ENCODE measurements around the gene MICA.

Gene MICA

DNA sequence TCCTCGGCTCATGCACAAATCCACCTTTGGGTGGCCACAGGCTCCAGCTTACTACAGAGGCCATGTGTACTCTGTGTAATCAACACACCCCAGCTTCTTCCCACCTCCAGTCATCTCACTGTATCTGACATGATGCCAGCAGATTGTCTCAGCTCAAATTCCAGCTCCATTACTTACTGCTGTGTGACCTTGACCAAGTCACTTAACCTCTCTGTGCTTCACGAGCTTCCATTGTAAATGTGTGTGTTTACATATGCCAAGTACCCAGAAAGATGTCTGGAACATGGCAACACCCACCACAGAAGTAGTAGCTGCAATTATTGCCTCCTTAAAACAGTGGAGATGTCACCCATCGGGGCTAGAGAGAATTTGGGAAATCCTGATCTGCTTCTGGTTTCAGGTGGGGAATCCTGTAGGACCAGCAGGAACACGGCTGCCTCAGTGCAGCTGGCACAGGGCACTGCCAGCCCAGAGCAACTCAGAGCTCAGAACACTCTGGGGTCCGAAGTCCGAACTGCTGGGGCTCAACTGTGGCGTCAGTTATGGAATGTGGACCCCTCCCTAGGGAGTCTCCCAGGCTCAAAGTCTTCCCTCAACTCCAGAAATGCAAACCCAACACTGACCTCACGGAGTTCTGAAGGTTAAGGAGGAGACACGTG, 25.2 kb upstream of the MICA start:
- no peaks in the 10 kb centered on the region for H3K36me3 ChIP-seq
- no peak for DNase-seq

DNA sequence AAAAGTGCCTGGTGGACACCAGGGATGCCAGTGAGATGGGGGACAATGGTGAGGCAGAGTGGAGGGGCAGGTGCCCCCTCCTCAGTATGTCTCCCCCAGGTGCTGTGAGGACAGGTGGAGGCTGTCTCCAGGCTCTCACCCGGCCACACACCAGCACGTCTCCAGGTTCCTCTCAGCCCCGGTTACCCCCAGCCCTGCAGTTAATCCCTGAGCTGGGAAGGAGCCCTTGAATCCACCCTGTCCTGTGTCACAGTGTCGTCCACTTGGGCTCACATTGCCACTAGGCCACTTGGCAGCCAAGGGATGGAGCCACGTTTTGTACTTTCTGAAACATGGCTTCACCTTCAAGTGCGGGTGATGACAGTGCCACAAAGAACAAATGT, 24.7 kb upstream of the MICA start:
- H3K27me3 ChIP-seq: peaks cover 48% of the 10 kb centered on the region
- H3K36me3 ChIP-seq: no peaks in the 10 kb centered on the region
- H3K4me1 ChIP-seq: no peaks in the 10 kb centered on the region
- no peak for DNase-seq
- no peak overlapping the region for H3K4me3 ChIP-seq (ENCODE audit: low read depth, low read length)
- no peaks in the 10 kb centered on the region; the same call in 1 of the 2 replicates for H3K9me3 ChIP-seq
- TF ChIP-seq, protein P1, sequence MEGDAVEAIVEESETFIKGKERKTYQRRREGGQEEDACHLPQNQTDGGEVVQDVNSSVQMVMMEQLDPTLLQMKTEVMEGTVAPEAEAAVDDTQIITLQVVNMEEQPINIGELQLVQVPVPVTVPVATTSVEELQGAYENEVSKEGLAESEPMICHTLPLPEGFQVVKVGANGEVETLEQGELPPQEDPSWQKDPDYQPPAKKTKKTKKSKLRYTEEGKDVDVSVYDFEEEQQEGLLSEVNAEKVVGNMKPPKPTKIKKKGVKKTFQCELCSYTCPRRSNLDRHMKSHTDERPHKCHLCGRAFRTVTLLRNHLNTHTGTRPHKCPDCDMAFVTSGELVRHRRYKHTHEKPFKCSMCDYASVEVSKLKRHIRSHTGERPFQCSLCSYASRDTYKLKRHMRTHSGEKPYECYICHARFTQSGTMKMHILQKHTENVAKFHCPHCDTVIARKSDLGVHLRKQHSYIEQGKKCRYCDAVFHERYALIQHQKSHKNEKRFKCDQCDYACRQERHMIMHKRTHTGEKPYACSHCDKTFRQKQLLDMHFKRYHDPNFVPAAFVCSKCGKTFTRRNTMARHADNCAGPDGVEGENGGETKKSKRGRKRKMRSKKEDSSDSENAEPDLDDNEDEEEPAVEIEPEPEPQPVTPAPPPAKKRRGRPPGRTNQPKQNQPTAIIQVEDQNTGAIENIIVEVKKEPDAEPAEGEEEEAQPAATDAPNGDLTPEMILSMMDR (IDR thresholded peaks at IDR 0.05; ENCODE audit: low read depth, low read length): no peak

More for the DNA sequence above, 25.2 kb upstream of the MICA start:
- Histone ChIP-seq H3K9me3 (no peaks in the 10 kb centered on the region; the same call in 1 of the 2 replicates), H3K27me3 (peaks cover 45% of the 10 kb centered on the region), H3K4me3 (ENCODE audit: low read depth, low read length) (no peak overlapping the region), H3K4me1 (no peaks in the 10 kb centered on the region)
- TF ChIP-seq, protein P1 (IDR thresholded peaks at IDR 0.05; ENCODE audit: low read depth, low read length): no peak

DNA sequence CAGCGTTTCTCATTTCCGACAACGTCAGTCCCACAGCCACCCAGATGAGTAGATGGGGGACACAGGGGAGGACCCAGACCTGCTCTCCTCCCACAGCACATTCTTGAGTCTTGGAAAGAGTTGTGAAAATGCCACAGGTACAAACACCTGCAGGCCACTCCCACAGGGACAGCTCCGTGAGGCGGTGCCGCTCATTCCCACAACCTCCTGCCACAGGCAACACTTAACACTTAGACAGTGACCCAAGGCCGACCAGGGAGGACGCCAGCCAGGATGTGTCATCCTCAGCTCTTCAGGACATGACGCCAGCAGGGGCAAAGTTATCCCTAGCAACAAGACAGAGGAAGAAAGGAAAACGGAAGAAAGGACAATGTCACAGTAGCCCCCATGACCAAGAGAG, 23.5 kb upstream of the MICA start:
- Histone ChIP-seq H3K27me3 (peaks cover 54% of the 10 kb centered on the region), H3K36me3 (no peaks in the 10 kb centered on the region), H3K4me3 (ENCODE audit: low read depth, low read length) (no peak overlapping the region), H3K9me3 (no peaks in the 10 kb centered on the region; the same call in 1 of the 2 replicates), H3K4me1 (no peaks in the 10 kb centered on the region)
- DNase-seq: no peak
- TF ChIP-seq, protein P1 (IDR thresholded peaks at IDR 0.05; ENCODE audit: low read depth, low read length): no peak

DNA sequence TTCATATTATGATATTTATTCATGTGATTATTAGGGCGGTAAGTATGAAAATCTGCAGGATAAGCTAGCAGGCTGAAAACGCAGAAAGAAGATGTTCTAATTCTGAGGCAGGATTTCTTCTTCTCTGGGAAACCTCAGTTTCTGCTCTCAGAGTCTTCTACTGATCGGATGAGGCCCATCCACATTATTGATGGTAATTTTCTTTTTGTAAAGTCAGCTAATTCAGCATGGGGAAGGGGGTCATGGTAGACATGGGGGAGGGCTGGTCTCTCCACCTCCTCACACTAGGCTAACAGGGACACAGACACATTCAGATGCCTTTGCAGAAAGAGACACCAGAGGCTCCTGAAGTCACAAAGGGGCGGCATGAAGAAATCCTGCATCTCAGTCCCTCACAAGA, 21.7 kb upstream of the MICA start:
- TF ChIP-seq, protein P1 (IDR thresholded peaks at IDR 0.05; ENCODE audit: low read depth, low read length): no peak
- Histone ChIP-seq H3K4me3 (ENCODE audit: low read depth, low read length) (no peak overlapping the region), H3K4me1 (no peaks in the 10 kb centered on the region), H3K9me3 (no peaks in the 10 kb centered on the region; the same call in 1 of the 2 replicates), H3K27me3 (peaks cover 64% of the 10 kb centered on the region), H3K36me3 (no peaks in the 10 kb centered on the region)
- no peak for DNase-seq

DNA sequence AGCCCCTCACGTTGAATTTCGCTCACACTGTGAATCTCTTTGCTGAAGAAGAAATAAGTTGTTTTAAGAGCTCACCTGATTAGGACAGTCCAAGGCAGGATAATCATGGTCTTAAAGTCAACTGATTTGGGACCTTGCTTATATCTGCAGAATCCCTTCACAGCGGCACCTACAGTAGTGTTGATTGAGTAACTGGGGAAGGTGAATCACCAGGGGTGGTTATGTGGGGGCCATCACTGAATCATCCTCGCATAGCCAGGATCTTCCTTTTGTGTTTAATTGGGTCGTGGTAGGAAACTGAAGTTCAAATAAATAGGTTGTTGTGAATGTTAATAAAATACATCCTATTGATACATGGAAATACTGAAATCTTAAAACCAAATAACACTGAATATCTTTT, 20.2 kb upstream of the MICA start:
- H3K4me3 ChIP-seq (ENCODE audit: low read depth, low read length): no peak overlapping the region
- TF ChIP-seq, protein P1 (IDR thresholded peaks at IDR 0.05; ENCODE audit: low read depth, low read length): no peak
- H3K9me3 ChIP-seq: no peaks in the 10 kb centered on the region
- peaks cover 57% of the 10 kb centered on the region for H3K27me3 ChIP-seq
- H3K4me1 ChIP-seq: no peaks in the 10 kb centered on the region
- H3K36me3 ChIP-seq: no peaks in the 10 kb centered on the region
- no peak for DNase-seq

DNA sequence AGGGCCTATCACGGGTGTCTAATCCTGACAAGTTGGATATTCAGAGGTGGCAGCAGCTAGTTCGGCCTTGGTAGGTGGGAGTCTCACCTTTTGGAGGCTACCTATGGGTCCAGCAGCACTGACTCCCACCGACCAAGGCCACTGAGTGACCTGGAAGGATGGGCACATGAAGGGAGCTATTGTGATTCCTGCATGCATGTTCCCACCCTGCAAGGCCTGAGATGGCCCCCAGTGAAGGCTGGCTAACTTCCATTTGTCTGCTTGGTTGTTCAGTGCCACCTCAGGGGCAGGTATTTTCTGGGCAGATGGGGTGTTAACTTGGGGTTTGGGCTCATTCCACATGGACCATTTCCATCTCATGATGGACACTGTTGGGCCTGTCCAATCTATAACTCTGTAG, 18.4 kb upstream of the MICA start:
- peaks cover 46% of the 10 kb centered on the region for H3K27me3 ChIP-seq
- H3K9me3 ChIP-seq: no peaks in the 10 kb centered on the region
- H3K4me1 ChIP-seq: no peaks in the 10 kb centered on the region
- H3K36me3 ChIP-seq: no peaks in the 10 kb centered on the region
- no peak for DNase-seq
- TF ChIP-seq, protein P1 (IDR thresholded peaks at IDR 0.05; ENCODE audit: low read depth, low read length): no peak
- H3K4me3 ChIP-seq (ENCODE audit: low read depth, low read length): no peak overlapping the region

All from BE2C (cell line).